Choroid plexus epithelial cell (primary cell): ENCODE data around the gene TXN.
"Not testable (repeated sequence)": the region's sequence is repeated elsewhere in the genome, so short reads cannot be mapped to it uniquely, and the experiment has no call there.

Experiments
- DNase-seq: peaks from one replicate; pipeline ENCODE4 v3.0.0-alpha.2; 2010; ENCODE audit warnings: low read depth
- H3K4me3 ChIP-seq: 2 replicates; pipeline ENCODE4 v1.5.1; 2011; ENCODE audit warnings: low read depth, mild to moderate bottlenecking, control low read depth, low read length, moderate library complexity
- TF ChIP-seq, protein P1 (sequence below): conservative IDR thresholded peaks from 2 replicates; pipeline ENCODE4 v1.5.1; 2011; ENCODE audit warnings: low read depth, mild to moderate bottlenecking, control low read depth, inconsistent platforms, low read length, moderate library complexity

Gene TXN

GRCh38 chr9:110213413-110214044 is 42.8 kb downstream of the TXN start:
- TF ChIP-seq, protein P1, sequence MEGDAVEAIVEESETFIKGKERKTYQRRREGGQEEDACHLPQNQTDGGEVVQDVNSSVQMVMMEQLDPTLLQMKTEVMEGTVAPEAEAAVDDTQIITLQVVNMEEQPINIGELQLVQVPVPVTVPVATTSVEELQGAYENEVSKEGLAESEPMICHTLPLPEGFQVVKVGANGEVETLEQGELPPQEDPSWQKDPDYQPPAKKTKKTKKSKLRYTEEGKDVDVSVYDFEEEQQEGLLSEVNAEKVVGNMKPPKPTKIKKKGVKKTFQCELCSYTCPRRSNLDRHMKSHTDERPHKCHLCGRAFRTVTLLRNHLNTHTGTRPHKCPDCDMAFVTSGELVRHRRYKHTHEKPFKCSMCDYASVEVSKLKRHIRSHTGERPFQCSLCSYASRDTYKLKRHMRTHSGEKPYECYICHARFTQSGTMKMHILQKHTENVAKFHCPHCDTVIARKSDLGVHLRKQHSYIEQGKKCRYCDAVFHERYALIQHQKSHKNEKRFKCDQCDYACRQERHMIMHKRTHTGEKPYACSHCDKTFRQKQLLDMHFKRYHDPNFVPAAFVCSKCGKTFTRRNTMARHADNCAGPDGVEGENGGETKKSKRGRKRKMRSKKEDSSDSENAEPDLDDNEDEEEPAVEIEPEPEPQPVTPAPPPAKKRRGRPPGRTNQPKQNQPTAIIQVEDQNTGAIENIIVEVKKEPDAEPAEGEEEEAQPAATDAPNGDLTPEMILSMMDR, result no peak
- no peak for DNase-seq
- no peak overlapping the region for H3K4me3 ChIP-seq

GRCh38 chr9:110208031-110208430 is 48.3 kb downstream of the TXN start, which contains the start of gene C9orf152:
Gene C9orf152 (minus strand): TSS chr9:110208159. CDS start chr9:110207579, 580 bp downstream.
- no peak for DNase-seq
- TF ChIP-seq, protein P1, result no peak
- no peak within 1 kb of the TSS for H3K4me3 ChIP-seq

- TF ChIP-seq, protein P1, result no peak
- no peak for DNase-seq
- no peak overlapping the region for H3K4me3 ChIP-seq
Measured at GRCh38 chr9:110207071-110207641, 49.2 kb downstream of the TXN start.

GRCh38 chr9:110206389-110206788 is 49.9 kb downstream of the TXN start:
- H3K4me3 ChIP-seq, result no peak overlapping the region
- TF ChIP-seq, protein P1, result no peak
- DNase-seq, result no peak

GRCh38 chr9:110205612-110206011 is 50.7 kb downstream of the TXN start:
- H3K4me3 ChIP-seq, DNase-seq: not testable (repeated sequence)

DNA sequence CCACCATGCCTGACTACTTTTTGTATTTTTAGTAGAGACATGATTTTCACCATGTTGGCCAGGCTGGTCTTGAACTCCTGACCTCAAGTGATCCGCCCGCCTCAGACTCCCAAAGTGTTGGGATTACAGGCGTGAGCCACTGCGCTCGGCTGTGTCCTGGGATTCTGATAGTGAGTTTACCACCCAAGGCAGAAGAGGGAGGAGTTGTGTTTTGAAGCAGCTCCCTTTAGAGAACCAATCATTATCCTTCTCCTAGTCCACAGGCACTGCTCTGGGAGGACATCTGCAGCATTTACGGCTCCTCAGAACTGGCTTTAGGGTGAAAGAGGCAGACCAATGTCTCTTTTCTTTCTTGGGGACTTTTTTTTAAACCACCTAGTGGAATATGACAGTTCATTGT is 54.1 kb downstream of the TXN start:
- TF ChIP-seq, protein P1, result no peak
- no peak overlapping the region for H3K4me3 ChIP-seq
- no peak for DNase-seq

- no peak for DNase-seq
- H3K4me3 ChIP-seq, result no peak overlapping the region
- TF ChIP-seq, protein P1, result no peak
Measured at GRCh38 chr9:110199643-110200042, 56.7 kb downstream of the TXN start.
